ENCODE results near the gene PDCD4.

Gene PDCD4

GRCh38 chr10:110923856-110924493 is 52.2 kb downstream of the PDCD4 start:
- TF ChIP-seq GATA2 (IDR thresholded peaks at IDR 0.05; ENCODE audit: low read depth, low read length): no peak
- no peak for TF ChIP-seq GATA3 (IDR thresholded peaks at IDR 0.05; ENCODE audit: low read depth, low read length)

- TF ChIP-seq GATA3 (IDR thresholded peaks at IDR 0.05; ENCODE audit: low read depth, low read length): no peak
- TF ChIP-seq GATA2 (IDR thresholded peaks at IDR 0.05; ENCODE audit: low read depth, low read length): no peak
Observed at GRCh38 chr10:110927461-110927860, 55.7 kb downstream of the PDCD4 start.

- TF ChIP-seq GATA2 (IDR thresholded peaks at IDR 0.05; ENCODE audit: low read depth, low read length) (no peak), GATA3 (IDR thresholded peaks at IDR 0.05; ENCODE audit: low read depth, low read length) (no peak)
Observed at GRCh38 chr10:110931769-110932381, 60.1 kb downstream of the PDCD4 start.

GRCh38 chr10:110932505-110933180 is 60.9 kb downstream of the PDCD4 start:
- TF ChIP-seq GATA2 (IDR thresholded peaks at IDR 0.05; ENCODE audit: low read depth, low read length) (no peak), GATA3 (IDR thresholded peaks at IDR 0.05; ENCODE audit: low read depth, low read length) (no peak)

GRCh38 chr10:110936757-110937156 is 65.0 kb downstream of the PDCD4 start:
- no peak for TF ChIP-seq GATA2 (IDR thresholded peaks at IDR 0.05; ENCODE audit: low read depth, low read length)
- no peak for TF ChIP-seq GATA3 (IDR thresholded peaks at IDR 0.05; ENCODE audit: low read depth, low read length)

- TF ChIP-seq GATA2 (IDR thresholded peaks at IDR 0.05; ENCODE audit: low read depth, low read length) (no peak), GATA3 (IDR thresholded peaks at IDR 0.05; ENCODE audit: low read depth, low read length) (no peak)
Observed at GRCh38 chr10:110939419-110939818, 67.7 kb downstream of the PDCD4 start.

- TF ChIP-seq GATA2 (IDR thresholded peaks at IDR 0.05; ENCODE audit: low read depth, low read length): no peak
- TF ChIP-seq GATA3 (IDR thresholded peaks at IDR 0.05; ENCODE audit: low read depth, low read length): no peak
Observed at GRCh38 chr10:110944792-110945396, 73.2 kb downstream of the PDCD4 start.

GRCh38 chr10:110946496-110946895 is 74.8 kb downstream of the PDCD4 start:
- no peak for TF ChIP-seq GATA3 (IDR thresholded peaks at IDR 0.05; ENCODE audit: low read depth, low read length)
- no peak for TF ChIP-seq GATA2 (IDR thresholded peaks at IDR 0.05; ENCODE audit: low read depth, low read length)

GRCh38 chr10:110947061-110947595 is 75.4 kb downstream of the PDCD4 start:
- TF ChIP-seq GATA2 (IDR thresholded peaks at IDR 0.05; ENCODE audit: low read depth, low read length) (no peak), GATA3 (IDR thresholded peaks at IDR 0.05; ENCODE audit: low read depth, low read length) (no peak)
